HFF-Myc (cell line): Measurements from ENCODE around the gene ARHGAP23.

ENCODE experiments used
- DNase-seq: peaks from one replicate; pipeline ENCODE4 v3.0.0-alpha.2; 2011; ENCODE audit warnings: low read depth; ENCODE audit errors: extremely low read depth
- H3K4me3 ChIP-seq: replicated peaks from 2 replicates; pipeline ENCODE4 v1.5.1; 2011; ENCODE audit warnings: low read depth, mild to moderate bottlenecking, control low read depth, low read length
- CTCF ChIP-seq: IDR thresholded peaks from 2 replicates; pipeline ENCODE4 v1.5.1; 2012; ENCODE audit warnings: mild to moderate bottlenecking, low read depth, low read length, control low read depth; ENCODE audit errors: missing control alignments

The ARHGAP23 gene

GRCh38 chr17:38540514-38541045, 112.3 kb downstream of the ARHGAP23 start:
- H3K4me3 ChIP-seq = no peak overlapping the region
- no peak for DNase-seq
- TF ChIP-seq CTCF = no peak

GRCh38 chr17:38541281-38541680, 113.0 kb downstream of the ARHGAP23 start:
- DNase-seq = no peak

DNA sequence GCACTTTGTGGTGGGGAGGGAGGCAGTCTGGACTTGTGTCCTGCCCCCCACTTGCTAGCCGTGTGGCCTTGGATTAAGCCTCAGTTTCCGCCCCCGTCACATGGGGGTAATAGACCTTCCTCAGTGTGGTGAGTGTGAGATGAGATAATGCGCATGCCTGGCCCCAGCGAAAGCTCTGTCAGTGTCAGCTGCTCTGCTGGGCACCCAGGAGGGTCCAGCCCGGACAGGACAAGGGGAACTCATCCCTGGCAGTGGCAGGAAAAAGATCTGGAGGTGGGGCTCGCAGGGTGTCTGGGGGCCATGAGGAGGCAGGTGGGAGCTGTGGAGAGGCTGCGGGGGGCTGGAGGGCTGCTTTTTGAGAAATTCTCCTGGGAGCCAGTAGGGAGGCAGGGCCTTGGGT, 114.0 kb downstream of the ARHGAP23 start:
- no peak overlapping the region for H3K4me3 ChIP-seq
- no peak for DNase-seq
- TF ChIP-seq CTCF = no peak

More at GRCh38 chr17:38541281-38541680, 113.0 kb downstream of the ARHGAP23 start:
- no peak for TF ChIP-seq CTCF
- H3K4me3 ChIP-seq = no peak overlapping the region

GRCh38 chr17:38543403-38544174, 115.3 kb downstream of the ARHGAP23 start:
- TF ChIP-seq CTCF = no peak

GRCh38 chr17:38544175-38544838, 116.0 kb downstream of the ARHGAP23 start:
- H3K4me3 ChIP-seq = no peak overlapping the region
- no peak for TF ChIP-seq CTCF
- DNase-seq = no peak

More at GRCh38 chr17:38543403-38544174, 115.3 kb downstream of the ARHGAP23 start:
- no peak for DNase-seq
- H3K4me3 ChIP-seq = no peak overlapping the region

- no peak overlapping the region for H3K4me3 ChIP-seq
- DNase-seq = no peak
- no peak for TF ChIP-seq CTCF
Observed at GRCh38 chr17:38544839-38545209, 116.6 kb downstream of the ARHGAP23 start.
